ENCODE data around the gene CCDC32.

GRCh38 chr15:40513609-40514008 lies 51.2 kb downstream of the CCDC32 start:
- TF ChIP-seq CTCF (IDR thresholded peaks at IDR 0.05) (no peak), POLR2A (IDR thresholded peaks at IDR 0.05) (no peak), POLR2AphosphoS5 (IDR thresholded peaks at IDR 0.05) (no peak)

Measured in breast epithelium (tissue), 3 donors.